Cardiac fibroblast (primary cell): ENCODE data around the gene IP6K2.

Experiments
- DNase-seq, 2 donors: peaks; one replicate each; pipeline versions ENCODE4 v3.0.0 to v3.0.0-alpha.2; 2010; ENCODE audit warnings: low read depth in 2 of 2
- H3K4me3 ChIP-seq, 2 donors: replicated peaks in 1 of 2; 1 replicate in 1 of 2; 2 replicates in 1 of 2; pipeline ENCODE4 v1.5.1; 2011; ENCODE audit warnings: low read depth in 2 of 2, low read length in 2 of 2, mild to moderate bottlenecking in 2 of 2, moderate library complexity in 1 of 2
- CTCF ChIP-seq: IDR thresholded peaks from one replicate; pipeline ENCODE4 v1.5.1; 2011; ENCODE audit warnings: low read depth, mild to moderate bottlenecking, low read length, inconsistent platforms

Gene IP6K2

GRCh38 chr3:48660800-48661400 lies 56.1 kb downstream of the IP6K2 start:
- H3K4me3 ChIP-seq, result peak overlapping the region in 1 of 2 donors; percentile 53
- no peak for DNase-seq
- no peak for TF ChIP-seq CTCF

- H3K4me3 ChIP-seq, result peak overlapping the region in 1 of 2 donors; percentile 48
- no peak for TF ChIP-seq CTCF
- peak; percentile 5 to 9 for DNase-seq
Measured at GRCh38 chr3:48656841-48657281, 60.2 kb downstream of the IP6K2 start.

DNA sequence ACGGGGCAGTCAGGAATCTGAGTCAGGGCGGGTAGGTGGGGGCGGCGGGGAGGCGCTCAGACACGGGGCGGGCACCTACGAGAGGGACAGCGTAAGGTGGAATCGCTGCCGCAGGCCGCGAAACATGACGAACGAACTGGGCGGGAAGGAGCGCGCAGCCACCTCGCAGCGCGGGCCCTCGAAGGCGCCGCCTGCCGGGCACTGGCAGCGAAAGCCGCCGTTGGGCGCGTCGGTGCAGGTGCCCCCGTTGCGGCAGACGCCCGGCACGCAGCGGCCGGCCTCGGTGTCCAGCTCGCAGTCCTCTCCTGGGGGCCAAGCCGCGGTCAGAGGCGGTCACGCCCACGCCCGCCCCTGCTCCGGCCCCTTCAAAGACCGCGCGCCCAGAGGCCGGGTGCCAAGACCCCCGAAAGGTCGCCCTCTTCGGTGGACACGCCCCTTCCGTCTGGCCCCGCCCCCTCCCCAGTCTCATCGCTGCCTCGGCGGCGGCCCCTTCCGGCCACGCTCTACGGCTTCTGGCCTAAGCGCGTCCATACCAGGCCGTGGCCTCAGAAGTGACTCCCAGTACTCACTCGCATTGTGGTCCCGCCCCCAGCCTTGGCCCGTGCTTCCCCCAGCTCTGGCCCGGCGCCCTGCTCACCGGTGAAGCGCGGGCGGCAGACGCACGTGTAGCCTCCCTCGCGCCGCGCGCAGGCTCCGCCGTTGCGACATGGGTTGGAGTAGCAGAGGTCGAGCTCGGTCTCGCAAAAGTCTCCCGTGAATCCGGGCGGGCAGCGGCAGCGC lies 60.8 kb downstream of the IP6K2 start:
- peak overlapping the region; percentile 40 to 48 for H3K4me3 ChIP-seq
- DNase-seq, result peak; percentile 74 to 77
- TF ChIP-seq CTCF, result no peak

- no peak for TF ChIP-seq CTCF
- H3K4me3 ChIP-seq, result peak overlapping the region; percentile 19 to 48
- no peak for DNase-seq
Measured at GRCh38 chr3:48655606-48656005, 61.4 kb downstream of the IP6K2 start.

- TF ChIP-seq CTCF, result no peak
- DNase-seq, result no peak
- H3K4me3 ChIP-seq, result no peak overlapping the region
Measured at GRCh38 chr3:48655063-48655462, 62.0 kb downstream of the IP6K2 start.

- TF ChIP-seq CTCF, result no peak
- DNase-seq, result no peak
- no peak overlapping the region for H3K4me3 ChIP-seq
Measured at GRCh38 chr3:48652923-48653715, 63.9 kb downstream of the IP6K2 start.
